WERI-Rb-1 (cell line): ENCODE measurements around the gene PRR12.
A peak's percentile ranks its signal among the peaks of the same experiment; 100 is the strongest.

Source experiments
- DNase-seq: peaks from one replicate; pipeline ENCODE4 v3.0.0-alpha.2; 2020
- H3K27ac ChIP-seq: fragments of 250-450 bp; sonication (Bioruptor Pico); 2 replicates; pipeline ENCODE4 v1.5.1; 2020; ENCODE audit warnings: mild to moderate bottlenecking, moderate library complexity
- H3K27me3 ChIP-seq: fragments of 250-450 bp; sonication (Bioruptor Pico); 2 replicates; pipeline ENCODE4 v1.5.1; 2021; ENCODE audit warnings: mild to moderate bottlenecking, low read depth, moderate library complexity; ENCODE audit not compliant: insufficient read depth, severe bottlenecking
- H3K36me3 ChIP-seq: fragments of 250-450 bp; sonication (Bioruptor Pico); 2 replicates; pipeline ENCODE4 v1.5.1; 2020; ENCODE audit warnings: mild to moderate bottlenecking, moderate library complexity
- H3K4me3 ChIP-seq: 2 replicates; pipeline ENCODE4 v1.5.1; 2011; ENCODE audit warnings: low read depth, mild to moderate bottlenecking, control low read depth, low read length
- H3K9me3 ChIP-seq: fragments of 250-450 bp; sonication (Bioruptor Pico); 2 replicates; pipeline ENCODE4 v1.5.1; 2021; ENCODE audit warnings: mild to moderate bottlenecking, moderate library complexity; ENCODE audit not compliant: severe bottlenecking
- CTCF ChIP-seq: IDR thresholded peaks from 2 replicates; pipeline ENCODE4 v1.5.1; 2011; ENCODE audit warnings: low read depth, mild to moderate bottlenecking, control low read depth, inconsistent platforms, low read length

PRR12 gene

GRCh38 chr19:49566302-49566701 lies 24.7 kb upstream of the PRR12 start:
- H3K9me3 ChIP-seq = no peaks in the 10 kb centered on the region
- no peak for DNase-seq
- H3K36me3 ChIP-seq = peaks cover 3% of the 10 kb centered on the region; the same call in 1 of the 2 replicates
- no peak for TF ChIP-seq CTCF
- no peak overlapping the region for H3K4me3 ChIP-seq
- H3K27me3 ChIP-seq = no peaks in the 10 kb centered on the region
- H3K27ac ChIP-seq = no peak overlapping the region

- Histone ChIP-seq H3K27ac (no peak overlapping the region), H3K27me3 (no peaks in the 10 kb centered on the region), H3K9me3 (no peaks in the 10 kb centered on the region), H3K4me3 (no peak overlapping the region), H3K36me3 (peaks cover 3% of the 10 kb centered on the region; the same call in 1 of the 2 replicates)
- DNase-seq = no peak
- TF ChIP-seq CTCF = no peak
These were observed 23.0 kb upstream of the PRR12 start for GRCh38 chr19:49567861-49568441.

GRCh38 chr19:49570138-49570856 lies 20.7 kb upstream of the PRR12 start:
- peak; percentile 81 for TF ChIP-seq CTCF
- H3K4me3 ChIP-seq = no peak overlapping the region
- peak overlapping the region; percentile 53 for H3K27ac ChIP-seq
- peak; percentile 61 for DNase-seq
- no peaks in the 10 kb centered on the region for H3K9me3 ChIP-seq
- peaks cover 12% of the 10 kb centered on the region; the same call in 1 of the 2 replicates for H3K36me3 ChIP-seq
- no peaks in the 10 kb centered on the region for H3K27me3 ChIP-seq

- peak; percentile 80 for DNase-seq
- H3K27ac ChIP-seq = peak overlapping the region; percentile 53
- H3K27me3 ChIP-seq = no peaks in the 10 kb centered on the region
- peaks cover 18% of the 10 kb centered on the region for H3K36me3 ChIP-seq
- TF ChIP-seq CTCF = peak; percentile 47; the same call in 1 of the 2 replicates
- H3K9me3 ChIP-seq = no peaks in the 10 kb centered on the region
- no peak overlapping the region for H3K4me3 ChIP-seq
These were observed 19.8 kb upstream of the PRR12 start for GRCh38 chr19:49570997-49571676.

GRCh38 chr19:49573009-49573408 lies 18.0 kb upstream of the PRR12 start:
- Histone ChIP-seq H3K27me3 (no peaks in the 10 kb centered on the region), H3K27ac (no peak overlapping the region), H3K4me3 (no peak overlapping the region), H3K36me3 (peaks cover 20% of the 10 kb centered on the region), H3K9me3 (no peaks in the 10 kb centered on the region)
- DNase-seq = no peak
- no peak for TF ChIP-seq CTCF
